ENCODE measurements around the gene IDUA.

DNA sequence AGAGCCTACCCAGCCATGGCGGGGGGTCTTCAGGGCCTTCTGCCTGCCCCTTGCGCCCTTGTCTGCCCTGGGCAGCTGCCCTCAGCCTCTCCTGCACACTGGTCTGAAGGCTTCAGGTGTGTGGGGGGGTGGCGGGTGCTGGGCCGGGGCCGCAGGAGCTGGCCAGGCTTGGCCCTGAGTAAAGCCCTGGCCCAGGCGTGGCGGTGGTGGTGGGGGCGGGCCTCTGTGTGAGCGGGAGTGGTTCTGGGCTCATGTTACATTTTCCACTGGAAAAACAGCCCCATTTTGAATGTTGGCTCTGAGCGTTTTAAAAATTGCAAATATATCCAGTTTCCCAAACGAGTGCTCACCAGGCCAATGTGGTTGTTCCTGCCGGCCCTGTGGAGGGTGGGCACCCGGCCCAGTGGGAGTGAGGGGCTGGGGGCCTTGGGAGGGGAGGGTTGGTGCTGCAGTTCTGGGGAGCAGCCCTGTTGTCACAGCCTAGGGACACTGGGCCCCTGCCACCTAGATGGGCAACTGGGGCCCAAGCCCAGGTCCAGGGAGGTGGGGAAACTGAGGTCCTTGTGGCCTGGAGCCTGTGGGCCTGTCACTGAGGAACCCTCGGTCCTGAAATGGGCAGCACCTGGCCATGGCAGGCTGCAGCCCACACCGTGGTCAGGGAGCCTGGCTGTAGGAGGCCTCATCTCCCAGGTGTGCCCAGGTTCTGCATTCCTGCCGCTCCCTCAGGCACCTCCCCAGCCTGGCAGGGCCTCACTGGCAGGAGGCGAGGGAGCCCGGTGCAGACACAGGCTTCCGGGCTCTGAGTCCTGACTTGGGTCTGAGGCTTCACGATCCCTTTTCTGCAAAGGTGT is 52.9 kb downstream of the IDUA start:
- TF ChIP-seq, protein P1, sequence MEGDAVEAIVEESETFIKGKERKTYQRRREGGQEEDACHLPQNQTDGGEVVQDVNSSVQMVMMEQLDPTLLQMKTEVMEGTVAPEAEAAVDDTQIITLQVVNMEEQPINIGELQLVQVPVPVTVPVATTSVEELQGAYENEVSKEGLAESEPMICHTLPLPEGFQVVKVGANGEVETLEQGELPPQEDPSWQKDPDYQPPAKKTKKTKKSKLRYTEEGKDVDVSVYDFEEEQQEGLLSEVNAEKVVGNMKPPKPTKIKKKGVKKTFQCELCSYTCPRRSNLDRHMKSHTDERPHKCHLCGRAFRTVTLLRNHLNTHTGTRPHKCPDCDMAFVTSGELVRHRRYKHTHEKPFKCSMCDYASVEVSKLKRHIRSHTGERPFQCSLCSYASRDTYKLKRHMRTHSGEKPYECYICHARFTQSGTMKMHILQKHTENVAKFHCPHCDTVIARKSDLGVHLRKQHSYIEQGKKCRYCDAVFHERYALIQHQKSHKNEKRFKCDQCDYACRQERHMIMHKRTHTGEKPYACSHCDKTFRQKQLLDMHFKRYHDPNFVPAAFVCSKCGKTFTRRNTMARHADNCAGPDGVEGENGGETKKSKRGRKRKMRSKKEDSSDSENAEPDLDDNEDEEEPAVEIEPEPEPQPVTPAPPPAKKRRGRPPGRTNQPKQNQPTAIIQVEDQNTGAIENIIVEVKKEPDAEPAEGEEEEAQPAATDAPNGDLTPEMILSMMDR (conservative IDR thresholded peaks at IDR 0.05), result no peak
- no peak for TF ChIP-seq EZH2 (IDR thresholded peaks at IDR 0.05; ENCODE audit: low read depth)
